Dendritic cell treated with granulocyte-macrophage colony-stimulating factor and Interleukin-4, amounts not matched to agents 40 ng/mL and 50 ng/mL, for 4 days (primary cell): ENCODE data around the gene SLC39A5.
A peak's percentile ranks its signal among the peaks of the same experiment; 100 is the strongest.

Experiments used
- H3K27ac Mint-ChIP-seq: one replicate; pipeline ENCODE4 v1.8.0; 2022; ENCODE audit warnings: mild to moderate bottlenecking, mixed read lengths
- H3K27me3 Mint-ChIP-seq: one replicate; pipeline ENCODE4 v1.8.0; 2022; ENCODE audit warnings: mild to moderate bottlenecking, mixed read lengths
- H3K36me3 Mint-ChIP-seq: one replicate; pipeline ENCODE4 v1.8.0; 2022; ENCODE audit warnings: low read depth, mixed read lengths
- H3K4me1 Mint-ChIP-seq: one replicate; pipeline ENCODE4 v1.8.0; 2022; ENCODE audit warnings: low read depth, mixed read lengths
- H3K4me3 Mint-ChIP-seq: one replicate; pipeline ENCODE4 v1.8.0; 2022; ENCODE audit warnings: mild to moderate bottlenecking, moderate library complexity, mixed read lengths
- H3K9me3 Mint-ChIP-seq: one replicate; pipeline ENCODE4 v1.8.0; 2022; ENCODE audit warnings: mixed read lengths
- intact Hi-C: fragments of 100-400 bp; cut with micrococcal nuclease; formaldehyde crosslinking; loops from one replicate; pipeline ENCODE4 v1.15.0; 2022

SLC39A5 gene

GRCh38 chr12:56243731-56244181 lies 13.9 kb downstream of the SLC39A5 start:
- Mint-ChIP-seq H3K9me3 (no peaks in the 10 kb centered on the region), H3K36me3 (peaks cover 100% of the 10 kb centered on the region), H3K27ac (no peak overlapping the region), H3K4me1 (no peaks in the 10 kb centered on the region), H3K4me3 (no peak overlapping the region), H3K27me3 (no peaks in the 10 kb centered on the region)
- intact Hi-C loops = no loop called here

- no peaks in the 10 kb centered on the region for H3K27me3 Mint-ChIP-seq
- H3K9me3 Mint-ChIP-seq = no peaks in the 10 kb centered on the region
- intact Hi-C loops = no loop called here
- H3K4me3 Mint-ChIP-seq = no peak overlapping the region
- peaks cover 100% of the 10 kb centered on the region for H3K36me3 Mint-ChIP-seq
- no peaks in the 10 kb centered on the region for H3K4me1 Mint-ChIP-seq
- H3K27ac Mint-ChIP-seq = no peak overlapping the region
Measured at GRCh38 chr12:56244494-56244893, 14.6 kb downstream of the SLC39A5 start.

- Mint-ChIP-seq H3K9me3 (no peaks in the 10 kb centered on the region), H3K27ac (no peak overlapping the region), H3K36me3 (peaks cover 93% of the 10 kb centered on the region), H3K4me1 (no peaks in the 10 kb centered on the region), H3K27me3 (no peaks in the 10 kb centered on the region), H3K4me3 (no peak overlapping the region)
- intact Hi-C loops = no loop called here
Measured at GRCh38 chr12:56247923-56248322, 18.1 kb downstream of the SLC39A5 start.

GRCh38 chr12:56248711-56249110 lies 18.9 kb downstream of the SLC39A5 start:
- intact Hi-C loops = no loop called here
- Mint-ChIP-seq H3K4me1 (no peaks in the 10 kb centered on the region), H3K4me3 (no peak overlapping the region), H3K9me3 (no peaks in the 10 kb centered on the region), H3K27ac (no peak overlapping the region), H3K36me3 (peaks cover 93% of the 10 kb centered on the region), H3K27me3 (no peaks in the 10 kb centered on the region)

GRCh38 chr12:56252649-56253048 lies 22.8 kb downstream of the SLC39A5 start:
- peaks cover 86% of the 10 kb centered on the region for H3K36me3 Mint-ChIP-seq
- intact Hi-C loops = no loop called here
- H3K27me3 Mint-ChIP-seq = no peaks in the 10 kb centered on the region
- no peaks in the 10 kb centered on the region for H3K9me3 Mint-ChIP-seq
- H3K4me1 Mint-ChIP-seq = peaks cover 9% of the 10 kb centered on the region
- H3K4me3 Mint-ChIP-seq = no peak overlapping the region
- H3K27ac Mint-ChIP-seq = no peak overlapping the region

- intact Hi-C loops = no loop called here
- no peaks in the 10 kb centered on the region for H3K9me3 Mint-ChIP-seq
- peaks cover 9% of the 10 kb centered on the region for H3K4me1 Mint-ChIP-seq
- H3K27me3 Mint-ChIP-seq = no peaks in the 10 kb centered on the region
- H3K4me3 Mint-ChIP-seq = no peak overlapping the region
- H3K36me3 Mint-ChIP-seq = peaks cover 81% of the 10 kb centered on the region
- no peak overlapping the region for H3K27ac Mint-ChIP-seq
Measured at GRCh38 chr12:56253091-56253490, 23.2 kb downstream of the SLC39A5 start.

GRCh38 chr12:56255671-56256070 lies 25.8 kb downstream of the SLC39A5 start:
- H3K4me1 Mint-ChIP-seq = peaks cover 18% of the 10 kb centered on the region
- no peak overlapping the region for H3K27ac Mint-ChIP-seq

GRCh38 chr12:56256326-56256960 lies 26.6 kb downstream of the SLC39A5 start:
- H3K27me3 Mint-ChIP-seq = no peaks in the 10 kb centered on the region
- peaks cover 61% of the 10 kb centered on the region for H3K36me3 Mint-ChIP-seq
- intact Hi-C loops = loop anchor here (5.0 kb wide), 1 partner anchor 34 kb away; the partner anchor contains the start of genes NABP2 and RNF41
- peaks cover 18% of the 10 kb centered on the region for H3K4me1 Mint-ChIP-seq
- H3K4me3 Mint-ChIP-seq = no peak overlapping the region
- H3K27ac Mint-ChIP-seq = no peak overlapping the region
- H3K9me3 Mint-ChIP-seq = no peaks in the 10 kb centered on the region

More at GRCh38 chr12:56255671-56256070, 25.8 kb downstream of the SLC39A5 start:
- H3K9me3 Mint-ChIP-seq = no peaks in the 10 kb centered on the region
- peaks cover 64% of the 10 kb centered on the region for H3K36me3 Mint-ChIP-seq
- H3K4me3 Mint-ChIP-seq = no peak overlapping the region
- intact Hi-C loops = loop anchor here (5.0 kb wide), 1 partner anchor 33 kb away; the partner anchor contains the start of genes NABP2 and RNF41
- no peaks in the 10 kb centered on the region for H3K27me3 Mint-ChIP-seq

- Mint-ChIP-seq H3K4me3 (peak overlapping the region; percentile 87), H3K36me3 (peaks cover 55% of the 10 kb centered on the region), H3K27ac (no peak overlapping the region), H3K9me3 (no peaks in the 10 kb centered on the region), H3K4me1 (peaks cover 18% of the 10 kb centered on the region), H3K27me3 (no peaks in the 10 kb centered on the region)
- intact Hi-C loops = loop anchor here (5.0 kb wide), 1 partner anchor 35 kb away; the partner anchor contains the start of genes NABP2 and RNF41
Measured at GRCh38 chr12:56257071-56257470, 27.2 kb downstream of the SLC39A5 start.

GRCh38 chr12:56257491-56258067 lies 27.7 kb downstream of the SLC39A5 start:
- Mint-ChIP-seq H3K4me3 (peak overlapping the region; percentile 87), H3K9me3 (no peaks in the 10 kb centered on the region), H3K27ac (peak overlapping the region; percentile 86), H3K4me1 (peaks cover 18% of the 10 kb centered on the region), H3K36me3 (peaks cover 50% of the 10 kb centered on the region), H3K27me3 (no peaks in the 10 kb centered on the region)
- intact Hi-C loops = loop anchor here (2.0 to 5.0 kb wide), 2 partner anchors 35 to 65 kb away; partner anchors contain the start of genes NABP2 and RNF41

- intact Hi-C loops = loop anchor here (2.0 to 5.0 kb wide), 2 partner anchors 36 to 65 kb away; partner anchors contain the start of genes NABP2 and RNF41
- peaks cover 18% of the 10 kb centered on the region for H3K4me1 Mint-ChIP-seq
- H3K4me3 Mint-ChIP-seq = peak within 1 kb of the TSS; percentile 87
Measured at GRCh38 chr12:56258068-56258819, 28.4 kb downstream of the SLC39A5 start, which contains the start of gene ANKRD52. ANKRD52 (minus strand) TSS chr12:56258384; CDS start chr12:56258269, 115 bp downstream.

GRCh38 chr12:56258820-56259183 lies 29.0 kb downstream of the SLC39A5 start:
- H3K36me3 Mint-ChIP-seq = peaks cover 38% of the 10 kb centered on the region
- peak overlapping the region; percentile 87 for H3K4me3 Mint-ChIP-seq
- peaks cover 18% of the 10 kb centered on the region for H3K4me1 Mint-ChIP-seq
- no peaks in the 10 kb centered on the region for H3K9me3 Mint-ChIP-seq
- no peaks in the 10 kb centered on the region for H3K27me3 Mint-ChIP-seq
- intact Hi-C loops = loop anchor here (2.0 to 5.0 kb wide), 2 partner anchors 37 to 66 kb away; partner anchors contain the start of genes NABP2 and RNF41
- H3K27ac Mint-ChIP-seq = peak overlapping the region; percentile 86

More at GRCh38 chr12:56258068-56258819, 28.4 kb downstream of the SLC39A5 start, which contains the start of gene ANKRD52:
- H3K27me3 Mint-ChIP-seq = no peaks in the 10 kb centered on the region
- H3K36me3 Mint-ChIP-seq = peaks cover 43% of the 10 kb centered on the region
- no peaks in the 10 kb centered on the region for H3K9me3 Mint-ChIP-seq
- H3K27ac Mint-ChIP-seq = peak within 1 kb of the TSS; percentile 86

GRCh38 chr12:56260380-56260779 lies 30.5 kb downstream of the SLC39A5 start:
- Mint-ChIP-seq H3K4me3 (no peak overlapping the region), H3K36me3 (peaks cover 22% of the 10 kb centered on the region), H3K4me1 (peaks cover 18% of the 10 kb centered on the region), H3K27ac (no peak overlapping the region), H3K9me3 (no peaks in the 10 kb centered on the region), H3K27me3 (no peaks in the 10 kb centered on the region)
- intact Hi-C loops = no loop called here

- Mint-ChIP-seq H3K27ac (no peak overlapping the region), H3K9me3 (no peaks in the 10 kb centered on the region), H3K4me1 (peaks cover 18% of the 10 kb centered on the region), H3K4me3 (no peak overlapping the region), H3K36me3 (peaks cover 17% of the 10 kb centered on the region), H3K27me3 (no peaks in the 10 kb centered on the region)
- intact Hi-C loops = no loop called here
Measured at GRCh38 chr12:56260921-56261320, 31.1 kb downstream of the SLC39A5 start.
